Lower leg skin (tissue), 4 donors: ENCODE data around the gene DCAF8L2. TPM values are rescaled to one million over a fixed set of nuclear protein-coding genes. Genes with fewer than 3 reads are reported as not detected.
"Not testable (repeated sequence)": the region's sequence is repeated elsewhere in the genome, so short reads cannot be mapped to it uniquely, and the experiment has no call there.

ENCODE experiments used
- DNase-seq, 2 donors: peaks; one replicate each; pipeline ENCODE4 v3.0.0-alpha.2; 2019; ENCODE audit warnings: low spot score in 2 of 2
- H3K4me3 ChIP-seq: fragments of 200-600 bp; sonication (generic); 2 replicates; pipeline ENCODE4 v1.5.1; 2017; ENCODE audit warnings: mild to moderate bottlenecking, low read depth; ENCODE audit not compliant: poor library complexity, severe bottlenecking
- POLR2A ChIP-seq, 2 donors: fragments of 450-650 bp; IDR thresholded peaks; one replicate each; pipeline ENCODE4 v1.6.1; 2016 to 2017; ENCODE audit warnings: antibody characterized with exemption in 2 of 2, mild to moderate bottlenecking in 1 of 2, moderate library complexity in 1 of 2
- WGBS, 2 donors: methylation state at CpG; one replicate each; pipeline ENCODE4 v1.1.5; 2018; 5-methylcytosine and 5-hydroxymethylcytosine counted together
- intact Hi-C: fragments of 100-400 bp; cut with DNase I; formaldehyde crosslinking; loops from one replicate; pipeline ENCODE4 v1.15.0; 2023; ENCODE audit warnings: low total_unique reads
- total RNA-seq, 4 donors: library from RNA; depleted of rRNA; stranded (reverse); fragments of >200 nt; gene quantifications; one replicate each; pipeline ENCODE4 v1.1.0, GENCODE V29; 2016
- TF ChIP-seq, protein P1 (sequence below), 3 donors: fragments of 450-650 bp; IDR thresholded peaks; one replicate each; pipeline ENCODE4 v1.5.1; 2016; ENCODE audit warnings: antibody characterized with exemption in 3 of 3, mild to moderate bottlenecking in 3 of 3, moderate library complexity in 2 of 3

Gene DCAF8L2
- total RNA-seq, 4 donors from 2014 or later = not detected

DNA sequence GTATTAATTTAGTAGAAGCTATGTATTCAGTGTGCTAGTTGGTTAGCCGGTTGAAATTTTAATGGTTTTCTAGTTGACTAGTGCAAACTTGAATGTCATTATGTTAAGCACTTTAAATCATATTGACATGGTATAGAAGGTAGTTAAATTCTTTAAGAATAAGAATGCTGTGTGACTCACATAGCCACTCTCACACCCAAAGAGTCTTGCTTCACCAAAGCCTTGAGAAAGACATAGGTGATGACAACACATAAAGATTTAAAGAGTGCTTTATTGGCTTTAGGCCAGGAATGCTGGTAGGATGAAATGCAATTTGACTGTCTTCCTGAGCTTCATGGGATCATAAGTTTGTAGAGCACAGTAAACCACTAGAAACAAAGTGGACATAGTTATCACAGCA is 85.3 kb downstream of the DCAF8L2 start:
- no peak for TF ChIP-seq POLR2A (IDR thresholded peaks at IDR 0.05)
- TF ChIP-seq, protein P1, sequence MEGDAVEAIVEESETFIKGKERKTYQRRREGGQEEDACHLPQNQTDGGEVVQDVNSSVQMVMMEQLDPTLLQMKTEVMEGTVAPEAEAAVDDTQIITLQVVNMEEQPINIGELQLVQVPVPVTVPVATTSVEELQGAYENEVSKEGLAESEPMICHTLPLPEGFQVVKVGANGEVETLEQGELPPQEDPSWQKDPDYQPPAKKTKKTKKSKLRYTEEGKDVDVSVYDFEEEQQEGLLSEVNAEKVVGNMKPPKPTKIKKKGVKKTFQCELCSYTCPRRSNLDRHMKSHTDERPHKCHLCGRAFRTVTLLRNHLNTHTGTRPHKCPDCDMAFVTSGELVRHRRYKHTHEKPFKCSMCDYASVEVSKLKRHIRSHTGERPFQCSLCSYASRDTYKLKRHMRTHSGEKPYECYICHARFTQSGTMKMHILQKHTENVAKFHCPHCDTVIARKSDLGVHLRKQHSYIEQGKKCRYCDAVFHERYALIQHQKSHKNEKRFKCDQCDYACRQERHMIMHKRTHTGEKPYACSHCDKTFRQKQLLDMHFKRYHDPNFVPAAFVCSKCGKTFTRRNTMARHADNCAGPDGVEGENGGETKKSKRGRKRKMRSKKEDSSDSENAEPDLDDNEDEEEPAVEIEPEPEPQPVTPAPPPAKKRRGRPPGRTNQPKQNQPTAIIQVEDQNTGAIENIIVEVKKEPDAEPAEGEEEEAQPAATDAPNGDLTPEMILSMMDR (IDR thresholded peaks at IDR 0.05) = no peak
- 51 to 59% methylated on average over 1 of the region's 1 CpG for WGBS, 2 donors
- intact Hi-C loops = no loop called here
- no peak for DNase-seq
- no peak overlapping the region for H3K4me3 ChIP-seq

DNA sequence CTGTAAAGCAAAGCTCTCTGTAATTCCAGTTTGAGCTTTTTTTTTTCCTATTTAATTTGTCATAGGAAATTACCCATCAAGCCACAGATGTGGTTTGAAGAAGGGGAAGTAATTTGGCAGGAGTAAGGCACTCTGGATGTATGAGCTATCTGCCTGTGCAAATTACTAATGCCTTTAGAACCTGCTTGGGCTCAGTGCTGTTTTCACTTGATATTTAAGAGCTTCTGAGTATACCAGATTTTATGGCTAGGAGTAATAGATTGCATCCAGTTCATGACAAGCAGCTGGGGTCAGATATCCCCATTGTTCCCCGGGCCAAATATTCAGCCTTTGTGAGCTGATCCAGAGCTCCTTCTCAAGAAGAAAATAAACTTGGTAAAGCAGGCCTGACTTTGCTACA is 89.1 kb downstream of the DCAF8L2 start:
- H3K4me3 ChIP-seq = no peak overlapping the region
- intact Hi-C loops = no loop called here
- TF ChIP-seq, protein P1 (IDR thresholded peaks at IDR 0.05) = no peak
- no peak for TF ChIP-seq POLR2A (IDR thresholded peaks at IDR 0.05)
- WGBS, 2 donors = 64 to 89% methylated on average over 1 of the region's 1 CpG
- DNase-seq = no peak

- H3K4me3 ChIP-seq = no peak overlapping the region
- DNase-seq = no peak
- WGBS, 2 donors = 63 to 75% methylated on average over 1 of the region's 1 CpG
- TF ChIP-seq, protein P1 (IDR thresholded peaks at IDR 0.05) = no peak
- no peak for TF ChIP-seq POLR2A (IDR thresholded peaks at IDR 0.05)
- intact Hi-C loops = no loop called here
Measured at GRCh38 chrX:27680726-27681125, 90.6 kb downstream of the DCAF8L2 start.

- WGBS, 2 donors = 26 to 41% methylated on average over 5 of the region's 5 CpGs
- DNase-seq, intact Hi-C loops, H3K4me3 ChIP-seq: not testable (repeated sequence)
Measured at GRCh38 chrX:27683566-27684208, 93.5 kb downstream of the DCAF8L2 start.

GRCh38 chrX:27694667-27695066 is 104.5 kb downstream of the DCAF8L2 start:
- WGBS, 2 donors = 36 to 59% methylated on average over 1 of the region's 1 CpG
- no peak overlapping the region for H3K4me3 ChIP-seq
- DNase-seq = no peak
- TF ChIP-seq POLR2A (IDR thresholded peaks at IDR 0.05) = no peak
- TF ChIP-seq, protein P1 (IDR thresholded peaks at IDR 0.05) = no peak
- intact Hi-C loops = no loop called here

GRCh38 chrX:27706526-27706925 is 116.4 kb downstream of the DCAF8L2 start:
- intact Hi-C loops = no loop called here
- 16 to 31% methylated on average over 1 of the region's 1 CpG for whole genome bisulfite sequencing, 2 donors
- TF ChIP-seq POLR2A (IDR thresholded peaks at IDR 0.05) = no peak
- TF ChIP-seq, protein P1 (IDR thresholded peaks at IDR 0.05) = no peak
- DNase-seq = no peak
- H3K4me3 ChIP-seq = no peak overlapping the region
